HG03280 (cell line): ENCODE results near the gene D2HGDH.
"Not testable (repeated sequence)": the region's sequence is repeated elsewhere in the genome, so short reads cannot be mapped to it uniquely, and the experiment has no call there.

Source experiments
- ATAC-seq: cut with Tn5 transposase; IDR thresholded peaks from one replicate; pipeline ENCODE4 v1.9.1; 2021; ENCODE audit warnings: mild to moderate bottlenecking, moderate library complexity; ENCODE audit not compliant: unreplicated experiment

D2HGDH gene

GRCh38 chr2:241817821-241818215 is 83.4 kb downstream of the D2HGDH start:
- not testable (repeated sequence) for ATAC-seq
